Retinal pigment epithelial cell (primary cell): ENCODE data around the gene RHEB.

Source experiments
- DNase-seq: peaks from one replicate; pipeline ENCODE4 v3.0.0-alpha.2; 2010; ENCODE audit warnings: low read depth
- H3K4me3 ChIP-seq: 2 replicates; pipeline ENCODE4 v1.5.1; 2011; ENCODE audit warnings: mild to moderate bottlenecking, low read length, control low read depth, moderate library complexity
- TF ChIP-seq, protein P1 (sequence below): conservative IDR thresholded peaks from 2 replicates; pipeline ENCODE4 v1.5.1; 2011; ENCODE audit warnings: low read depth, low read length, control low read depth, inconsistent platforms

Gene RHEB

GRCh38 chr7:151553356-151553755 is 33.7 kb upstream of the RHEB start:
- TF ChIP-seq, protein P1, sequence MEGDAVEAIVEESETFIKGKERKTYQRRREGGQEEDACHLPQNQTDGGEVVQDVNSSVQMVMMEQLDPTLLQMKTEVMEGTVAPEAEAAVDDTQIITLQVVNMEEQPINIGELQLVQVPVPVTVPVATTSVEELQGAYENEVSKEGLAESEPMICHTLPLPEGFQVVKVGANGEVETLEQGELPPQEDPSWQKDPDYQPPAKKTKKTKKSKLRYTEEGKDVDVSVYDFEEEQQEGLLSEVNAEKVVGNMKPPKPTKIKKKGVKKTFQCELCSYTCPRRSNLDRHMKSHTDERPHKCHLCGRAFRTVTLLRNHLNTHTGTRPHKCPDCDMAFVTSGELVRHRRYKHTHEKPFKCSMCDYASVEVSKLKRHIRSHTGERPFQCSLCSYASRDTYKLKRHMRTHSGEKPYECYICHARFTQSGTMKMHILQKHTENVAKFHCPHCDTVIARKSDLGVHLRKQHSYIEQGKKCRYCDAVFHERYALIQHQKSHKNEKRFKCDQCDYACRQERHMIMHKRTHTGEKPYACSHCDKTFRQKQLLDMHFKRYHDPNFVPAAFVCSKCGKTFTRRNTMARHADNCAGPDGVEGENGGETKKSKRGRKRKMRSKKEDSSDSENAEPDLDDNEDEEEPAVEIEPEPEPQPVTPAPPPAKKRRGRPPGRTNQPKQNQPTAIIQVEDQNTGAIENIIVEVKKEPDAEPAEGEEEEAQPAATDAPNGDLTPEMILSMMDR: no peak
- DNase-seq: no peak
- H3K4me3 ChIP-seq: no peak overlapping the region

DNA sequence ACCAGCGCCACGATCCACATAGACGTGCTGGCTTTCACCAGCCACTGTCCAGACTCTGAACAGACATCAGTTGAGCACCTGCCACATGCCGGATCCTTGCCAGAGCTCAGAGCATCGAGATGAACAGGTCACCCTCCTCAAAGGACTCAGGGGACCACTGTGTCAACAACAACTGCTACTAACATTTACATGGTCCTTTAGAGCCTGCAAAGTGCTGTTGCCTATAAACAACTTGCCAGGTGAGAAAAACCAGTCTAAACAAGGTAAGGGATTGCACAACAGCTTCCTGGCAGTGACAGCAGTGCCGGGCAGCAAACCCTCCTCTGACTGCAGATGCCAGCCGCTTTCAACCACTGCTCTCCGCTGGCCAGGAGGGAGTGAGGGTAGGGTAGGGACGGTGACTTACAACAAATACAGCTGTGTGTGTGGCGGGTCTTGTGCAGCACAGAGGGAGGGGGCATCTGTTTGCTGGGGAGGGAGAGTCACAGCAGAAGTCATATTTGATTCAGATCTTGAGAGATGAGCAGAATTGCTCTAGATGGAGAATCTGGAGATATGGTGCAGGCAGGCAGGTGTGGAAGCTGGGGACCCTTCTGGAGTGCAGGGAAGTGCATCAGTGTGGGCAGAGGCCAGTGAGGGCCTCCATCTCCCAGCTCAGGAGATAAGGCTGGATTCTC is 32.8 kb upstream of the RHEB start:
- TF ChIP-seq, protein P1: no peak
- DNase-seq: no peak
- no peak overlapping the region for H3K4me3 ChIP-seq

DNA sequence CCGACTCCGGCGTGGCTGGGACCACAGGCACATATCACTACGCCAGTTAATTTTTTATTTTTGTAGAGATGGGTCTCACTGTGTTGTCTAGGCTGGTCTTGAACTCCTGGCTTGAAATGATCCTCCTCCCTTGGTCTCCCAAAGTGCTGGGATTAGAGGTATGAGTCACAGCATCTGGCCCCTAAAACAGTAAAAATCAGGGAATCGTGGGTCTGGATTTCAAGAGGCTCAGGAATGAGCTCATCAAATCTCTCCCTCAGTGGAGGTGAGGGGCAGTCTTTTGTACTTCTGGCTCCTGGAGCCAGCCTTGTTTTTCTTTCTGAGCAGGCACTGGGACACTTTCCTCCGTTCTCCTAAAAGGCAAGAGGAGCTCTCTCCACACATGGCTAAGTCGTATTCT is 32.1 kb upstream of the RHEB start:
- no peak for DNase-seq
- H3K4me3 ChIP-seq: no peak overlapping the region
- TF ChIP-seq, protein P1: no peak

- DNase-seq: peak; percentile 79
- TF ChIP-seq, protein P1: no peak
- no peak overlapping the region for H3K4me3 ChIP-seq
Measured at GRCh38 chr7:151550656-151551286, 31.1 kb upstream of the RHEB start.

DNA sequence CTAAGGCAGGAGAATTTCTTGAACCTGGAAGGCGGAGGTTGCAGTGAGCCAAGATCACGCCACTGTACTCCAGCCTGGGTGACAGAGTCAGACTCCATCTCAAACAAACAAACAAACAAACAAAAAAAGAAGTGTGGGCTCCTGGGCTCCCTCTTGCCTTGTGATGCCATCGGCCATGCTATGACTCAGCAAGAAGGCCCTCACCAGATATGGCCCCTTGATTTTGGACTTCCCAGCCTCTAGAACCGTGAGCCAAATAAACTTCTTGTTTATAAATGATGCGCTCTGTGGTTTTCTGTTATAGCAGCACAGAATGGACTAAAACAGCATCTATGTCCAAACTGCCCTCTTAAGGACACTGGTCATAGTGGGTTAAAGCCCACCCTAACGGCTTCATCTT is 29.9 kb upstream of the RHEB start:
- DNase-seq: no peak
- TF ChIP-seq, protein P1: no peak
- no peak overlapping the region for H3K4me3 ChIP-seq

DNA sequence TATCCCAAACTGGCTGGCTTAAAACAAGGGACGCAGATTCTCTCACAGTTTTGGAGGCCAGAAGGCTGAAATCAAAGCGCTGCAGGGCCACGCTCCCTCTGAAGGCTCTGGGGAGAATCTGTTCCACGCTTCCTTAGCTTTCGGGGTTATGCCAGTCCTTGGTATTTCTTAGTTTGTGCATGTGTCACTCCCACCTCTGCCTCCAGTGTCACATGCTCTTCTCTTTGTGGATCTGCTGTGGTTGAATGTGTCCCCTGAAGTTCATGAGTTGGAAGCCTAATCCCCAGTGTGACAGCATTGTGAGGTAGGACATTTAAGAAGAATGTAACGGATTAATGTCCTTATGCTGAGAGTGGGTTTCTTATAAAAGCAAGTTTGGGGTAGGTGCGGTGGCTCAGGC is 29.4 kb upstream of the RHEB start:
- DNase-seq: no peak
- TF ChIP-seq, protein P1: no peak
- H3K4me3 ChIP-seq: no peak overlapping the region

- TF ChIP-seq, protein P1: no peak
- no peak for DNase-seq
- H3K4me3 ChIP-seq: no peak overlapping the region
Measured at GRCh38 chr7:151544183-151544582, 24.5 kb upstream of the RHEB start.
